Upper lobe of left lung (tissue), 4 donors: ENCODE measurements around the gene DCP2.

Experiments
- EP300 ChIP-seq, 4 donors: sonication (generic); formaldehyde crosslinking; IDR thresholded peaks; one replicate each; pipeline ENCODE4 v1.5.1; 2017; ENCODE audit warnings: antibody characterized with exemption in 4 of 4, control low read depth in 2 of 4
- TF ChIP-seq, protein P1 (sequence below), 6 experiments: fragments of 450-650 bp in 4 of 6; fragments of 200-600 bp in 2 of 6; sonication (generic) in 2 of 6; IDR thresholded peaks; one replicate each; pipeline ENCODE4 v1.5.1; 2016 to 2019; ENCODE audit warnings: antibody characterized with exemption in 6 of 6

DNA sequence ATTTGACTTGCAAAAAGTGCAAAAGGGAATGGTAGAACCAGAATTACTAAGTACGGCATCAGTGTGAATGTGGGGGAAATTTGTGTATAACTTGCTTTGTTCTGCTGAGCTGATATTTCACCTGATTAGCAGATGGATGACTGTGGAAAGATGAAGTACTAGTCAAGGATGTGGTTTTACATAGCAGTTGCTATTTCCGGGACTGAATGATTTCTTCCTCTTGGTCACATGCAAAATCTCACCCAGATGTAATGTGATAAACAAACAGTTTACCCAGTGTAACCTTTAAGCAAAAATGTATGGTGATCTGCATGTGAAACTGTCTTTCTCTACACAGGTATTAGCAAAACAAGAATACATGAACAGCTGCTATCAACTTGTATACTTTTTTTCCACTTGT lies 46.1 kb downstream of the DCP2 start:
- TF ChIP-seq, protein P1, sequence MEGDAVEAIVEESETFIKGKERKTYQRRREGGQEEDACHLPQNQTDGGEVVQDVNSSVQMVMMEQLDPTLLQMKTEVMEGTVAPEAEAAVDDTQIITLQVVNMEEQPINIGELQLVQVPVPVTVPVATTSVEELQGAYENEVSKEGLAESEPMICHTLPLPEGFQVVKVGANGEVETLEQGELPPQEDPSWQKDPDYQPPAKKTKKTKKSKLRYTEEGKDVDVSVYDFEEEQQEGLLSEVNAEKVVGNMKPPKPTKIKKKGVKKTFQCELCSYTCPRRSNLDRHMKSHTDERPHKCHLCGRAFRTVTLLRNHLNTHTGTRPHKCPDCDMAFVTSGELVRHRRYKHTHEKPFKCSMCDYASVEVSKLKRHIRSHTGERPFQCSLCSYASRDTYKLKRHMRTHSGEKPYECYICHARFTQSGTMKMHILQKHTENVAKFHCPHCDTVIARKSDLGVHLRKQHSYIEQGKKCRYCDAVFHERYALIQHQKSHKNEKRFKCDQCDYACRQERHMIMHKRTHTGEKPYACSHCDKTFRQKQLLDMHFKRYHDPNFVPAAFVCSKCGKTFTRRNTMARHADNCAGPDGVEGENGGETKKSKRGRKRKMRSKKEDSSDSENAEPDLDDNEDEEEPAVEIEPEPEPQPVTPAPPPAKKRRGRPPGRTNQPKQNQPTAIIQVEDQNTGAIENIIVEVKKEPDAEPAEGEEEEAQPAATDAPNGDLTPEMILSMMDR (IDR thresholded peaks at IDR 0.05): no peak
- no peak for TF ChIP-seq EP300 (IDR thresholded peaks at IDR 0.05)
